HepG2 (cell line): ENCODE results near the gene RAC3. TPM values are rescaled to one million over a fixed set of nuclear protein-coding genes. Genes with fewer than 3 reads are reported as not detected.
A peak's percentile ranks its signal among the peaks of the same experiment; 100 is the strongest.

Experiments used
- EED ChIP-seq: sonication (generic); formaldehyde crosslinking; IDR thresholded peaks from 2 replicates; pipeline ENCODE4 v1.5.0; 2020; ENCODE audit warnings: mild to moderate bottlenecking, missing genetic modification reagents
- FLYWCH1 ChIP-seq: sonication (generic); formaldehyde crosslinking; IDR thresholded peaks from 2 replicates; pipeline ENCODE4 v1.8.1; 2023; ENCODE audit warnings: mild to moderate bottlenecking, missing genetic modification reagents
- MATR3 ChIP-seq: sonication (generic); formaldehyde crosslinking; IDR thresholded peaks from 2 replicates; pipeline ENCODE4 v1.4.0; 2020; ENCODE audit warnings: missing genetic modification reagents
- NR2F6 ChIP-seq, 2 experiments: IDR thresholded peaks; 2 replicates each; pipeline ENCODE4 v1.6.1; 2016; ENCODE audit warnings: antibody characterized with exemption in 1 of 2, mild to moderate bottlenecking in 1 of 2
- PHF21A ChIP-seq: sonication (generic); formaldehyde crosslinking; IDR thresholded peaks from 2 replicates; pipeline ENCODE4 v1.5.0; 2020; ENCODE audit warnings: mild to moderate bottlenecking, missing genetic modification reagents
- RERE ChIP-seq: IDR thresholded peaks from 2 replicates; pipeline ENCODE4 v1.6.1; 2016; ENCODE audit warnings: low read depth, missing genetic modification reagents, missing compliant biosample characterization
- RFX5 ChIP-seq: IDR thresholded peaks from 2 replicates; pipeline ENCODE4 v1.6.1; 2011; ENCODE audit warnings: low read depth, low read length, improper control_type of control experiment
- SATB2 ChIP-seq: sonication (generic); formaldehyde crosslinking; IDR thresholded peaks from 2 replicates; pipeline ENCODE4 v1.5.0; 2020; ENCODE audit warnings: missing genetic modification reagents
- SP1 ChIP-seq, 2 experiments: fragments of 450-650 bp in 1 of 2; sonication (generic) in 1 of 2; formaldehyde crosslinking in 1 of 2; IDR thresholded peaks; 2 replicates each; pipeline versions ENCODE4 v1.4.0 to v1.6.1; 2016 to 2020; ENCODE audit warnings: missing genetic modification reagents in 1 of 2
- SP140L ChIP-seq: sonication (generic); formaldehyde crosslinking; IDR thresholded peaks from 2 replicates; pipeline ENCODE4 v1.4.0; 2020; ENCODE audit warnings: missing genetic modification reagents, borderline replicate concordance
- TBL1XR1 ChIP-seq: fragments of 150-350 bp; IDR thresholded peaks from 2 replicates; pipeline ENCODE4 v1.6.1; 2014; ENCODE audit warnings: borderline replicate concordance, low read length; ENCODE audit not compliant: partially characterized antibody
- ZBTB21 ChIP-seq: sonication (generic); formaldehyde crosslinking; IDR thresholded peaks from 2 replicates; pipeline ENCODE4 v1.4.0; 2020; ENCODE audit warnings: missing genetic modification reagents
- ZBTB44 ChIP-seq: sonication (generic); formaldehyde crosslinking; IDR thresholded peaks from 2 replicates; pipeline ENCODE4 v1.4.0; 2020; ENCODE audit warnings: missing genetic modification reagents
- ZFAT ChIP-seq: sonication (generic); formaldehyde crosslinking; conservative IDR thresholded peaks from 2 replicates; pipeline ENCODE4 v1.8.1; 2023; ENCODE audit warnings: missing genetic modification reagents, inconsistent platforms
- ZNF12 ChIP-seq: sonication (generic); formaldehyde crosslinking; IDR thresholded peaks from 2 replicates; pipeline ENCODE4 v1.5.0; 2020; ENCODE audit warnings: missing genetic modification reagents
- ZNF350 ChIP-seq: sonication (generic); formaldehyde crosslinking; IDR thresholded peaks from 2 replicates; pipeline ENCODE4 v1.4.0; 2020; ENCODE audit warnings: mild to moderate bottlenecking, low read depth, missing genetic modification reagents, borderline replicate concordance
- ZNF382 ChIP-seq: sonication (generic); formaldehyde crosslinking; IDR thresholded peaks from 2 replicates; pipeline ENCODE4 v1.5.0; 2020; ENCODE audit warnings: missing genetic modification reagents, mild to moderate bottlenecking, borderline replicate concordance
- ZNF550 ChIP-seq: sonication (generic); formaldehyde crosslinking; IDR thresholded peaks from 2 replicates; pipeline ENCODE4 v1.4.0; 2020; ENCODE audit warnings: mild to moderate bottlenecking, missing genetic modification reagents, borderline replicate concordance
- ZNF558 ChIP-seq: sonication (generic); formaldehyde crosslinking; IDR thresholded peaks from 2 replicates; pipeline ENCODE4 v1.9.0; 2022; ENCODE audit warnings: mild to moderate bottlenecking, missing genetic modification reagents, borderline replicate concordance
- polyA plus RNA-seq, 8 experiments: library from polyadenylated mRNA; depleted of rRNA in 3 of 8; stranded (reverse) in 7 of 8; unstranded in 1 of 8; fragments of >200 nt; fragmentation: Illumina TruSeq in 4 of 8; extraction: Trizol in 4 of 8; gene quantifications; 2 replicates each; pipeline versions ENCODE4 v1.2.1 to v1.2.3, GENCODE V29; 2011 to 2016; ENCODE audit warnings: low read depth in 4 of 8, missing spikeins in 1 of 8, mixed read lengths in 1 of 8; ENCODE audit not compliant: insufficient read depth in 1 of 8
- total RNA-seq, 5 experiments: library from RNA; depleted of rRNA; stranded (reverse); fragments of >200 nt; fragmentation: Illumina TruSeq; extraction: Trizol; gene quantifications; 2 replicates each; pipeline ENCODE4 v1.2.3, GENCODE V29; 2016; ENCODE audit warnings: low read depth in 1 of 5
- TF ChIP-seq, protein P1 (sequence below): sonication (generic); formaldehyde crosslinking; IDR thresholded peaks from 2 replicates; pipeline ENCODE4 v1.5.0; 2020; ENCODE audit warnings: missing genetic modification reagents, mild to moderate bottlenecking, borderline replicate concordance
- TF ChIP-seq, protein P2 (sequence below): sonication (generic); formaldehyde crosslinking; IDR thresholded peaks from 2 replicates; pipeline ENCODE4 v1.8.0; 2023; ENCODE audit warnings: mild to moderate bottlenecking, missing genetic modification reagents

The RAC3 gene
- total and polyA plus RNA-seq, 2 of the 13 experiments (the other 11 are each of a cell fraction or from before 2014, with no cell fraction given): 10.5 to 21.3 TPM

- TF ChIP-seq NR2F6 (IDR thresholded peaks at IDR 0.05) (peak; percentile 71), NR2F6 (CRISPR knock-in tag; IDR thresholded peaks at IDR 0.05) (peak; percentile 38; the same call in 1 of the 2 replicates), ZBTB44 (CRISPR knock-in tag) (no peak), ZNF12 (CRISPR knock-in tag) (no peak), ZBTB21 (CRISPR knock-in tag) (no peak; the same call in 1 of the 2 replicates), RERE (CRISPR knock-in tag) (peak; percentile 52; the same call in 1 of the 2 replicates), RFX5 (no peak), SP140L (CRISPR knock-in tag) (no peak), ZFAT (CRISPR knock-in tag) (no peak), ZNF350 (CRISPR knock-in tag) (no peak; the same call in 1 of the 2 replicates), FLYWCH1 (CRISPR knock-in tag) (no peak), SATB2 (CRISPR knock-in tag) (0 out of 2 replicates have a peak, but pooled peaks have one; percentile 43), SP1 (IDR thresholded peaks at IDR 0.05) (no peak), SP1 (CRISPR knock-in tag; IDR thresholded peaks at IDR 0.05) (no peak), ZNF550 (0 out of 2 replicates have a peak, but pooled peaks have one; percentile 38), MATR3 (CRISPR knock-in tag) (no peak), PHF21A (peak; percentile 33; the same call in 1 of the 2 replicates), ZNF382 (CRISPR knock-in tag) (no peak), ZNF558 (CRISPR knock-in tag) (no peak), TBL1XR1 (no peak), EED (CRISPR knock-in tag) (no peak)
- TF ChIP-seq, protein P1, sequence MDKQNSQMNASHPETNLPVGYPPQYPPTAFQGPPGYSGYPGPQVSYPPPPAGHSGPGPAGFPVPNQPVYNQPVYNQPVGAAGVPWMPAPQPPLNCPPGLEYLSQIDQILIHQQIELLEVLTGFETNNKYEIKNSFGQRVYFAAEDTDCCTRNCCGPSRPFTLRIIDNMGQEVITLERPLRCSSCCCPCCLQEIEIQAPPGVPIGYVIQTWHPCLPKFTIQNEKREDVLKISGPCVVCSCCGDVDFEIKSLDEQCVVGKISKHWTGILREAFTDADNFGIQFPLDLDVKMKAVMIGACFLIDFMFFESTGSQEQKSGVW: no peak
- TF ChIP-seq, protein P2, sequence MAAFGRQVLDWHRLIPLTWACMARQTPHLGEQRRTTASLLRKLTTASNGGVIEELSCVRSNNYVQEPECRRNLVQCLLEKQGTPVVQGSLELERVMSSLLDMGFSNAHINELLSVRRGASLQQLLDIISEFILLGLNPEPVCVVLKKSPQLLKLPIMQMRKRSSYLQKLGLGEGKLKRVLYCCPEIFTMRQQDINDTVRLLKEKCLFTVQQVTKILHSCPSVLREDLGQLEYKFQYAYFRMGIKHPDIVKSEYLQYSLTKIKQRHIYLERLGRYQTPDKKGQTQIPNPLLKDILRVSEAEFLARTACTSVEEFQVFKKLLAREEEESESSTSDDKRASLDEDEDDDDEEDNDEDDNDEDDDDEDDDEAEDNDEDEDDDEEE (CRISPR knock-in tag): no peak
These were observed 16.0 kb upstream of the RAC3 start (continued) for GRCh38 chr17:82015311-82015971.
